Stimulated activated naive CD8-positive, alpha-beta T cell treated with anti-CD3 and anti-CD28 coated beads, Interleukin-15, Interleukin-2, amounts not matched to agents 100 U/mL and 50 U/mL, for 24 hours (primary cell): ENCODE data around the gene RPS6KB2.
A peak's percentile ranks its signal among the peaks of the same experiment; 100 is the strongest.
"Not testable (repeated sequence)": the region's sequence is repeated elsewhere in the genome, so short reads cannot be mapped to it uniquely, and the experiment has no call there.

Experiments
- ATAC-seq: fragments of 150-1000 bp; cut with Tn5 transposase; one replicate; pipeline ENCODE4 v1.10.0; 2021
- DNase-seq: peaks from one replicate; pipeline ENCODE4 v3.0.0; 2021

The RPS6KB2 gene

GRCh38 chr11:67442504-67443404, 14.5 kb downstream of the RPS6KB2 start:
- DNase-seq (no peak), ATAC-seq (no peak)

GRCh38 chr11:67445515-67445914, 17.2 kb downstream of the RPS6KB2 start:
- ATAC-seq (no peak), DNase-seq (no peak)

- ATAC-seq (no peak), DNase-seq (no peak)
These were observed 19.9 kb downstream of the RPS6KB2 start for GRCh38 chr11:67448220-67448609.

- DNase-seq (no peak), ATAC-seq (no peak)
These were observed 21.0 kb downstream of the RPS6KB2 start for GRCh38 chr11:67449116-67449844.

- DNase-seq = no peak
- ATAC-seq = no peak
These were observed 22.7 kb downstream of the RPS6KB2 start for GRCh38 chr11:67450796-67451657.

GRCh38 chr11:67451658-67451976, 23.3 kb downstream of the RPS6KB2 start:
- ATAC-seq = no peak
- no peak for DNase-seq

GRCh38 chr11:67452141-67452952, 24.1 kb downstream of the RPS6KB2 start, which contains the start of gene GPR152:
Gene GPR152, minus strand, starts transcription at chr11:67452729. Its CDS starts 5 bp downstream, at chr11:67452724.
- ATAC-seq (no peak), DNase-seq (no peak)

- DNase-seq (no peak), ATAC-seq (no peak)
These were observed 25.8 kb downstream of the RPS6KB2 start for GRCh38 chr11:67453816-67454732.

- ATAC-seq (no peak), DNase-seq (no peak)
These were observed 26.8 kb downstream of the RPS6KB2 start, which contains the start of gene CABP4 for GRCh38 chr11:67455054-67455453. Gene CABP4, plus strand, starts transcription at chr11:67455354. Its CDS starts 70 bp downstream, at chr11:67455424.

GRCh38 chr11:67456068-67456705, 27.9 kb downstream of the RPS6KB2 start:
- no peak for ATAC-seq
- DNase-seq = no peak

GRCh38 chr11:67457453-67457852, 29.2 kb downstream of the RPS6KB2 start:
- ATAC-seq = no peak
- DNase-seq = no peak

GRCh38 chr11:67458266-67458665, 30.0 kb downstream of the RPS6KB2 start:
- no peak for ATAC-seq
- DNase-seq = no peak

GRCh38 chr11:67463186-67463585, 34.9 kb downstream of the RPS6KB2 start:
- no peak for ATAC-seq
- no peak for DNase-seq

GRCh38 chr11:67463680-67464410, 35.6 kb downstream of the RPS6KB2 start:
- ATAC-seq = no peak
- no peak for DNase-seq

- ATAC-seq = peak; percentile 78
- peak; percentile 95 for DNase-seq
These were observed 36.3 kb downstream of the RPS6KB2 start for GRCh38 chr11:67464411-67465188.

- no peak for DNase-seq
- no peak for ATAC-seq
These were observed 36.9 kb downstream of the RPS6KB2 start for GRCh38 chr11:67465189-67465510.

- ATAC-seq, DNase-seq: not testable (repeated sequence)
These were observed 37.2 kb downstream of the RPS6KB2 start for GRCh38 chr11:67465530-67465929.

GRCh38 chr11:67466367-67466766, 38.1 kb downstream of the RPS6KB2 start:
- no peak for ATAC-seq
- no peak for DNase-seq
